Keratinocyte (primary cell): Measurements from ENCODE around the gene GMEB2.

Experiments
- CTCF ChIP-seq, 3 experiments: IDR thresholded peaks in 1 of 3; conservative IDR thresholded peaks in 1 of 3; optimal IDR thresholded peaks in 1 of 3; 2 replicates in 2 of 3; 3 replicates in 1 of 3; pipeline versions ENCODE3 to v1.5.1; 2011; ENCODE audit warnings: low read length in 3 of 3, mild to moderate bottlenecking in 3 of 3, moderate library complexity in 2 of 3, control low read depth in 1 of 3, inconsistent platforms in 1 of 3; ENCODE audit not compliant: insufficient read depth in 2 of 3; ENCODE audit errors: extremely low read depth in 1 of 3
- EZH2 ChIP-seq: IDR thresholded peaks from one replicate; pipeline ENCODE4 v1.6.1; 2012; ENCODE audit warnings: inconsistent platforms, mild to moderate bottlenecking, low read length, moderate library complexity

- no peak for TF ChIP-seq CTCF (optimal IDR thresholded peaks at IDR 0.05 in 1 of 3, IDR thresholded peaks at IDR 0.05 in 1 of 3, conservative IDR thresholded peaks at IDR 0.05 in 1 of 3; ENCODE audit: extremely low read depth in 1 of 3, insufficient read depth in 2 of 3, low read length in 3 of 3)
- no peak for TF ChIP-seq EZH2
Measured at GRCh38 chr20:63562461-63563224, 64.3 kb downstream of the GMEB2 start.
